ENCODE data around the gene XIRP2.

XIRP2 gene, protein sequence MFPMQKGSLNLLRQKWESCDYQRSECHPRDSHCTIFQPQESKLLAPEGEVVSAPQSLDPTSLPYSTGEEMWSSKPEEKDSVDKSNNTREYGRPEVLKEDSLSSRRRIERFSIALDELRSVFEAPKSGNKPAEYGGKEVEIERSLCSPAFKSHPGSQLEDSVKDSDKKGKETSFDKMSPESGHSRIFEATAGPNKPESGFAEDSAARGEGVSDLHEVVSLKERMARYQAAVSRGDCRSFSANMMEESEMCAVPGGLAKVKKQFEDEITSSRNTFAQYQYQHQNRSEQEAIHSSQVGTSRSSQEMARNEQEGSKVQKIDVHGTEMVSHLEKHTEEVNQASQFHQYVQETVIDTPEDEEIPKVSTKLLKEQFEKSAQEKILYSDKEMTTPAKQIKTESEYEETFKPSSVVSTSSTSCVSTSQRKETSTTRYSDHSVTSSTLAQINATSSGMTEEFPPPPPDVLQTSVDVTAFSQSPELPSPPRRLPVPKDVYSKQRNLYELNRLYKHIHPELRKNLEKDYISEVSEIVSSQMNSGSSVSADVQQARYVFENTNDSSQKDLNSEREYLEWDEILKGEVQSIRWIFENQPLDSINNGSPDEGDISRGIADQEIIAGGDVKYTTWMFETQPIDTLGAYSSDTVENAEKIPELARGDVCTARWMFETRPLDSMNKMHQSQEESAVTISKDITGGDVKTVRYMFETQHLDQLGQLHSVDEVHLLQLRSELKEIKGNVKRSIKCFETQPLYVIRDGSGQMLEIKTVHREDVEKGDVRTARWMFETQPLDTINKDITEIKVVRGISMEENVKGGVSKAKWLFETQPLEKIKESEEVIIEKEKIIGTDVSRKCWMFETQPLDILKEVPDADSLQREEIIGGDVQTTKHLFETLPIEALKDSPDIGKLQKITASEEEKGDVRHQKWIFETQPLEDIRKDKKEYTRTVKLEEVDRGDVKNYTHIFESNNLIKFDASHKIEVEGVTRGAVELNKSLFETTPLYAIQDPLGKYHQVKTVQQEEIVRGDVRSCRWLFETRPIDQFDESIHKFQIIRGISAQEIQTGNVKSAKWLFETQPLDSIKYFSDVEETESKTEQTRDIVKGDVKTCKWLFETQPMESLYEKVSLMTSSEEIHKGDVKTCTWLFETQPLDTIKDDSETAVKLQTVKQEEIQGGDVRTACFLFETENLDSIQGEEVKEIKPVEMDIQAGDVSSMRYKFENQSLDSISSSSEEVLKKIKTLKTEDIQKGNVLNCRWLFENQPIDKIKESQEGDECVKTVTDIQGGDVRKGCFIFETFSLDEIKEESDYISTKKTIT (N-terminal part only)

DNA sequence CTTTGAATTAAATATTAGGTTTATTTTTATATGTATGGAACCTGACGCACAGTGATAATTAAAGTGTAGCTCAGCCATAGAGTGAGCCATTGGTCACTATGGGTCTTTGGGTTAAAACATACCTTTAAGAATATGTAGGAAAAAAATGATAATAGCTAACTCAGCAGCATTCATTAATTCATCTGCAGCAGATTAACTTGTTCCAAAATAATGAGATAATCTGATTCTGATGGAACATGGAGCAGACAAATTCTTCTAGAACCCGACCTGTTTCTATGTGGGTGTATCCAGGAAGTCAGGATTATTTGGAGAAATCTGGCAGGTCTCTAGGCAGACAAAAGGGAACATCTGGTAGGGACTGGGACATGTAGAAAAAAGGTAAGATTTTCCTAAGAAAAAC is at the start of gene XIRP2:
XIRP2 (plus strand) TSS at position 301 of the 400 bp plus-strand sequence. CDS start 15,003 bp downstream, outside the sequence.
- DNase-seq (ENCODE audit: low read depth in 2 of 2) = no peak

DNA sequence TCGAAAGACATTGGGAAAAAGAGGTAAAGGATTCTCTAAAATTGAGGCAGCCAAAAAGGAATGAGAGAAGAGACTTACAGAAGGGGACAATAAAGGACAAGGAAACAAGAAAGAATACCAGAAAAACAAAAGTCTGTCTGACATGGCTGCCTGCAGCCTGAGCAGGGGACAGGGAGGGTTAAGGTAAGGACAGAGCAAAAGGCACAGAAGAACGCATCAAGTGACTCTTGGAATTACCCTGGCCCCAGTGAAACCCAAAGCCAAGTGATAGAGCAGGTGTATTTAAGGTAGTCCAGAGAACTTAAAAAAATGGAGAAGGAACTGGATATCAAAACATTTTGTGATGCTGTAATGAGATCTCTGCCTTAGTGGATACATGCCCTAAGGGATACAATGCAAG is 47.1 kb upstream of the XIRP2 start:
- DNase-seq (ENCODE audit: low read depth in 2 of 2) = no peak

DNA sequence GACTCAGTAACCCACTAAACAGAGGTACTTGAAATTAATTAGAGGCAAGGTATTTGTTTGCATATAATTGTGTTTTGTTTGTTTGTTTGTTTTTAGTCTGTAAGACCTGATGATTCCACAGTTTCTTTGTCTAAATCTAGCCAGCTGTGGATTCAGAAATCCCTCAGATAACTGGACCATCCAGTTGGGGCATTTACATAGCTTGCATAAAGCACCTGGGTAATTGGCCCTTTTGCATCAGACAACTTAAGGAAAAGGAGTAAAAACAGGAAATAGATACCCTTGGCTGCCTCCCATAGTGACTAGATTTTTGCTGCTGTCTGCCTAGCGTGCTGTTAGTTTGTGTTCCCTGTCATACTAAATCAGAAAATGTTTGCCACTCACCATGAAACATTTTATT is 46.6 kb upstream of the XIRP2 start:
- no peak for DNase-seq (ENCODE audit: low read depth in 2 of 2)

DNA sequence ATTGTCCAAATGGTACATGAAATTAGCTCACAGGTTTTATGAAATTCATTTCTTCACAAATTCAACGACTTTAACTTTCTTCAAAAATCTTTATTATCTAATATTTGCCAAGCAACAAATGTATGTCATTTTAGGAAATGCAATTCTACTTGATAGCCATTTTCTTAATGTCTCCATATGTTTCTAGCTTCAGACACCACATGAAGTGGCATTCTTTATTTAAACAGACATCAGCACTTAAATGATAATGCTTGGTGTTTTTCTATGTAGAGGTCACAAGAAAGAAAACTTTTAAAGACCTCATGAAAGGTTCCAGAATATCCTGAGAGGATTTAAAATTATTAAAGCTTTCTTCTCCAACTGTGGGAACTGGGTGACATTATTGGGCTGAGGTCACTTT is 44.2 kb upstream of the XIRP2 start:
- DNase-seq (ENCODE audit: low read depth in 2 of 2) = no peak

DNA sequence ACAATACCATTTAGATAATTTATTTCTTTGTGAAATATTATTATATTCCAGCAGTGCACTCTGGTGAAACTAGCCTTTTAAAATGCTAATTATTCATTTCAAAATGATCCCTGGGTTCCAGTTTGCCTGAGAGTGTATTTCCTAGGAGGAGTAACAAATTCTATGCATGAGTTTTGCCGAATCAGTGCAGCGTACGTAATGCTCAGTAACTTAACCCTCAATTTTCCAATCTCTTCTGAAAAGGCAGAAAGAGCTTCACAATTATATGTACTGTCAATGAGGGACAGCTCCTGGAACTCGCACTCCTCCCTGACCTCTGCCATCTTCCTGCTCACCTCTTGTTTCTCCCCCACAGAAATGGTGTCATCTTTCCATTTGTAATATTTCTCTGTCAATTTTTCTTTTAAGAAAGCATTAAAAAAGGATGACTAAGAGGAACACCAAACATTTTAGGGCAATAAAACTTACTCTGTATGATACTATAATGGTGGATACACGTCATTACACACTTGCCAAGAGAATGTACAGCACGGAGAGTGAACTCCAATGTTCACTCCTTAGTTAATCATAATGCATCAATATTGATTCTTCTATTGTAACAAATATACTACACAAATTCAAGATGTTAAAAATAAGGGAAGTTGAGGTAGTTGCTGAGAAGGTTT is 25.7 kb upstream of the XIRP2 start:
- DNase-seq (ENCODE audit: low read depth in 2 of 2) = no peak

DNA sequence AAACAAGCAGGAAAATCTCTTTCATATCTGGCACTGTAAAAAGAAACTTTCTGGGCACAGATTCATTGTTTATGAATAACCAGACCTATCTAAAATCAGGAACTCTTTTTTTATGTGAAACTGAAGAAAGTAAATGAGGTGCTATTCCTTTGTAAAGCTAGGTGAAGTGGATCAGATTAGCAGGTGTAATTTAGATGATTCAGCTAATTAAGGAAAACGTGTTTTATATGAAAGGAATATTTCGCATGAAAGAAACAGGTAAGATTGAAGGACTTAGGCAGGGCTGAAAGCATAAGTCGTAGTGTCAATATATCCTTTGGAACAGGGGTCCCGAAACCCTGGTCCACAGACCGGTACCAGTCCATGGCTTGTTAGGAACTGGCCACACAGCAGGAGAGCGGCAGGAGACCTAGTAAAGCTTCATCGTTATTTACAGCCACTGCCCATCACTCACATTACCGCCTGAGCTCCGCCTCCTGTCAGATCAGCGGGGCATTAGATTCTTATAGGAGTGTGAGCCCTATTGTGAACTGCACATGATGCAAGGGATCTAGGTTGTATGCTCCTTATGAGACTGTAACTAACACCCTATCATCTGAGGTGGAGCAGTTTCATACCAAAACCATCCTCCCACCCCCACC is 20.3 kb upstream of the XIRP2 start:
- no peak for DNase-seq (ENCODE audit: low read depth in 2 of 2)

DNA sequence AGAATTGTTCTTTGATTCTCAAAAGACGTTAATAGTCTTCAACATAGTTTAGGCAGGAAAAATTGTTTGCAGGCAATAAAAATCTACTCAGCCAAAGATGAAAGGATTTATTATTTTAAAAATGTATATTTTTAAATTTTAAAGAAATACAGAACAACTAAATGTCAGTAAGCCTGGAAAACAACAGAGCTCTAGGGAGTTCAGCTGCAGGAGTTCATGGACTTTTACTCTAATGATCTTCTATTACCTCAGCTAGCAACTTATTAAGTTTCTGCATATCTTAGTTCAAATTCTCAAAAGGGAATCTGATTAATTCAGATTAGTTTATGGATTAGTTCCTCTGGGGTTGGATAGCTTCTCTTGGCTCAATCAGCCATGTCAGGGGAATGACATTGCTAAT is 17.9 kb upstream of the XIRP2 start:
- no peak for DNase-seq (ENCODE audit: low read depth in 2 of 2)

DNA sequence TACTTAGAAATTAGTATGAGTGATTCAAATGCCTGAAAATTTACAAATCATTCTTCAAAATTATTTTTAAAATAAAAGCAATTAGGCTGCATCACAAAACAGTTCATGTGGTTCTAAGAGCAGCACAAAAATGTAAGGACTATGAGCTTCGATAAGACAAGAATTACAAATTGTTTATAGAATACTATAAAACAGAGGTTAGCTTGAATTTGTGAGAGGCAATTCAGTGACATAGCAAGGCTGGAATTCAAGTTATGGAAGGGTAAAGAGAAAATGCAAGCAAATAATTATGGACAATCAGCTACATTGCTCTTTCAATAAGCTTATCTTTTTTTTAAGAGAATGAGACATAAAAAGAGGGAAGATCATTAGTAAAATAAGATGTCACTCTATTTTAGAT is 7.1 kb upstream of the XIRP2 start:
- no peak for DNase-seq (ENCODE audit: low read depth in 2 of 2)

DNA sequence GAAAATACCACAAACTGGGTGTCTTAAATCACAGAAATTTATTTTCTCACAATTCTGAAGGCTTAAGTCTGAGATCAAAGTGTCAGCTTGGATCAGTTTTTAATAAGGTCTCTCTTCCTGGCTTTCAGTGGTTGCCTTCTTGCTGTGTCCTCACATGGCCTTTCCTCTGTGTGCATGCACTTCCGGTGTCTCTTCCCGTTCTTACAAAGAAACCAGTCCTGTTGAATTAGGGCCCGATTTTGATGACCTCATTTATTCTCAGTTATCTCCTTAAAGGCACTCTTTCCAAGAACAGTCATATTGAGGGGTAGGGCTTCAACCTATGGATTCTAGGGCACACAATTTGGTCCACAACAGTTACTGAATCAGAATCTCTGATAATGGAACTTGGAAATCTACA is 5.4 kb upstream of the XIRP2 start:
- DNase-seq (ENCODE audit: low read depth in 2 of 2) = no peak

DNA sequence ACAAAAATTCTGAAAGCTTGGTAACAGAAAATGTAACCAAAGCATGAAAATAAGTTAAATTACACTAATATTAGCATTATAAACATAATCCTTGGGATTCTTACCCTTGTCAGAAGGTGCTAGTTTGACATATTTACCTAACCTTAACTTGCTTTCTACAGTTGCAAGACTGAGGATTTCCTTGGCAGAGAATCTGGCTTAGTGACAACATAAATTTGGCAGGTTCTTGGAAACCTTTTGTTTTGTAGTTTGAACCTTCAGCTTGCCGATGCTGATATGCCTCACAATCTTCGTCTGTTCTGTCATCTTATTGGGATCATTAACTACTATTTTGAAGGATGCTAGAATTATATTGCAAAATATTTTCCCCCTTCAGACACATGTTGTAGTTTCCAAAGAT is 3.4 kb downstream of the XIRP2 start:
- no peak for DNase-seq (ENCODE audit: low read depth in 2 of 2)

DNA sequence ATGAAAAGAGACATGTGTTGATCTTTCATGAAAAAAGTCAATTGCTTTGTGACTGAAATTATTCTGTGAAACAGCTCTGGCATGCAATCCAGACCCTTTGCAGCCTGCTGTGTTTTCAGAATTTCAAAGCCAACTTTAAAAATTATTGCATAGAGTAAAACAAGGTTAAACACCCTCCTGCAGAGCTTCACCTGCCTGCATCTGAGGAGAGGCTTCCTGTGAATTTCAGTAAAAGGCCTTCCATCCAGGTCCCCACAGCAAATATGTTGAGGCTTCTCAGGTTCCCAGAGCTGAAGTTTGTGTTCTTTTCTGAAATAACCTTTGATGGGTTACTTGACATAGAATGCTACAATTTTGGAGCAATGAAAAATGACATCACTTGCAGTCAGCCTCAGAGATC is 4.1 kb downstream of the XIRP2 start:
- no peak for DNase-seq (ENCODE audit: low read depth in 2 of 2)

DNA sequence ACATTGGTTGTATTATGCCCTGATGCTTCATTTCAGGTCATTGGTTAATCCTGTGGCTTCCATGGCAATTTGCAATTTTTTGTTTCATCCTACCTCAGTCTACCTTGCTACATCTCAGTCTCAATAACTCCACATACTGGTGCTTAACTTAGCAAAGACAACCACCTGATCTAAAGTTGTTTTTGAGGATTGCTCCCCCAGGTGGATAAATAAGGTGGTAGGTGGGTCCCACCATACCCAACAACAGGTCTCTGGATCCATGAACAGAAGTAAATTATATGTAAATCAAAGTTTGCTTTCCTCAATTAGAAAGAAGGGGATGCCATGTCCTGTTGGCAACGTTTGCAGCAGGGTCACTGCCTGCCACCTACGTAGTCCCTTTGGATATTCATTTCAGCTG is 7.0 kb downstream of the XIRP2 start:
- no peak for DNase-seq (ENCODE audit: low read depth in 2 of 2)

DNA sequence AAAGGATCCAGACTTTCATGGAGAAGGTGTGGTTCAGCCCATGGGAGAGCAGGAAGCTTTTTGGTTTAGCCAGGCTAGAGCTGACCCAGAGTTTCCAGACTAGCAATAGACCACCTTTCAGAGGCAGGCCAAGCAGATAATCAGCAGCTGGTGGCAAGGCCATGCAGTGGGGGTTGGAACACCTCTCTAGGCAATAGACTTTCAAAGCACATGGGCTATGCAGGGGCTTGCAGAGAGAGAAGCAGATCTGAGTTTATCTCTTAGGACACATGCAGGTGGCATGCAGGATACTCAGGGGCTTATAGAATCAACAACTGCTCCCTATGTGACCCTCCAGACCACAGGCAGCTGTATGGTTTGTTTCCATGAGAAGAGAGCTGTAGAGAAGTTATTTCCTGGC is 9.4 kb downstream of the XIRP2 start:
- no peak for DNase-seq (ENCODE audit: low read depth in 2 of 2)

DNA sequence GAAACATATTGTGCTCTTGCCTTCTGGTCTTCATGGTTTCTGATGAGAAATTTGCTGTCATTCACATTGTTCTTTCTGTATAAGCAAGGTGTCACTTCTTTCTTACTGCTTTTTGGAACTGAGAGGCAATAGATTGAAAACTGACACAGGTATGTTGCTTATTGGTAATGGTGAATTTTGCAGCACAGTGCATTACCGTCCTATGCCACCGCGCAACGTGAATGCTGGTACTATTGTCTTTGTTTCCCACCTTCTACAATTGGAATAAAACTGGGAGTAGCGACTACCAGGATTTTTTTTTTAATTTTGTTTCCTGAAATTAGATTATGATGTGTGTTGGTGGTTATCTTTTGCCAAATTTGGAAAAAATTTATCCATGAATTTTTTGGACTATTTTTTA is 11.4 kb downstream of the XIRP2 start:
- DNase-seq (ENCODE audit: low read depth in 2 of 2) = no peak

DNA sequence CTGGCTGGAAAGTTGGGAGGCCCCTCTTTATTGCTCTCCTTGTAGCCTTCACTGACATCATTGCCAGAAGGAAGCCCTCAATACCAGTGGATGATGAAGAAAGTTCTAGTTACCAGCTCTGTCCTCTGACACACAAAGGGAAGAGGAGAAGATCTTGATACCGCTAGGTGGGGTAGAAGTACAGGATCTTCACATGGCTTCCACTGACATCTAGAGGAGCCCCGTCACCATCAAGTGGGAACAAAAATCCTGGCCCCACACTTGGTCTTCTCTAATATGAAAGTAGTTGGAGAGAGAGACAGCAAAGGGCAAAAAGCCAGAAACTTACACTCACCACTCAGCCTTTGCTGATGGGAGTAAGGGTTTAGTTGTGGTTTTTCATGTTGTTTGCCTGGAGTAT is 12.4 kb downstream of the XIRP2 start:
- DNase-seq (ENCODE audit: low read depth in 2 of 2) = no peak

DNA sequence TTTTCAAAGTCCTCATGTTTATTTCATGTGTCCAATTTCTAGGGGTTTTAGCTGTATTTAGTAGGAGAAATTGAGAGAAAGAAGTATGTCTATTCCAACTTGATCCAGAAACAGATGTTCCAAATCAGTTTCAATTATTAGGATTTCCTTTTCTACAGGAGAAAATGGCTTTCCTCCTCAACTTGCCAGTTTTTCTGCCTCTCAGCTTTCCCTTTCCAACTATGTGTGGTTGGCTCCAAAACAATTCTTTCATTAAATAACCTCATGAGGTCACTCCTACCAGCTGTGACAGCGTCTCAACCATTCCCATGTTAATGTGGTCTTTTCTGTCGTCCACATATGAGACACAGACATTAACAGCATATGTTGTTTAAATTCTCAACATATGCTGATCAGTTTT is 13.1 kb downstream of the XIRP2 start:
- DNase-seq (ENCODE audit: low read depth in 2 of 2) = no peak

DNA sequence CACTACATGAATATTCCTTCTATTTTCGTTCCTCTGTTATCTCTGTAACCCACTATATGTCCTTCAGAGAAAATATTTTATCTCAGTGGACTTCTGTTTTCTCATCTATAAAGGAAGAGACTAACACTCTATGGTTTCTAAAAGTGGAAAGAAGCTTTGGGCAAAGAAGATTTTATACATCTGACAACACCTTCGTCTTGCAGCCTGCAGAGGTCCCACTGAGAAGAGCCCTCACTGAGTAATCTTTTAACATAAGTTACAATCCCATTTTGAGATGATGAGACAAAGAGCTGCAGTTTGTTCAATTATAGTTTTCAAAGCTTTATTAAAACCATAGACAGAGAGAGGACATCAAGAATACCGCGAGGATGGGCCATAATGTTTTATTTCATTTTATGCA is 28.7 kb downstream of the XIRP2 start:
- no peak for DNase-seq (ENCODE audit: low read depth in 2 of 2)

DNA sequence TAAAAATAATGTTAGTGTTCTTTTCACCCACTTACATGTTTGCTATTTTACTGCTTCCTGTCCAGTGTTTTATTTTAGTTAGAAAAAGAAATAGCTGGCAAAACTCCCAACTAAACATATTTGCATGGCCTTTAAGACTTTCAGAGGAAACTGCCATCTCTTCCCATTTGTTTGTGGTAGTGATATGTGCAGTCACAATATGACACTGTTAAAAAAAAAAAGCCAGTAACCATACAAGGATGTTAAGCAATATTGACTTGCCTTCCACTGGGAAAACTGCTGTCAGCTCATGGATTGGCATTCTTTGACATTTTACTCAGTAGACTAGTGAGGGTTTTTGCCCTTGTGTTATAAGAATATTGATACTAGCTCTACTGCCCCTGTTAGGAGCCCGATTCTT is 29.1 kb downstream of the XIRP2 start:
- no peak for DNase-seq (ENCODE audit: low read depth in 2 of 2)

DNA sequence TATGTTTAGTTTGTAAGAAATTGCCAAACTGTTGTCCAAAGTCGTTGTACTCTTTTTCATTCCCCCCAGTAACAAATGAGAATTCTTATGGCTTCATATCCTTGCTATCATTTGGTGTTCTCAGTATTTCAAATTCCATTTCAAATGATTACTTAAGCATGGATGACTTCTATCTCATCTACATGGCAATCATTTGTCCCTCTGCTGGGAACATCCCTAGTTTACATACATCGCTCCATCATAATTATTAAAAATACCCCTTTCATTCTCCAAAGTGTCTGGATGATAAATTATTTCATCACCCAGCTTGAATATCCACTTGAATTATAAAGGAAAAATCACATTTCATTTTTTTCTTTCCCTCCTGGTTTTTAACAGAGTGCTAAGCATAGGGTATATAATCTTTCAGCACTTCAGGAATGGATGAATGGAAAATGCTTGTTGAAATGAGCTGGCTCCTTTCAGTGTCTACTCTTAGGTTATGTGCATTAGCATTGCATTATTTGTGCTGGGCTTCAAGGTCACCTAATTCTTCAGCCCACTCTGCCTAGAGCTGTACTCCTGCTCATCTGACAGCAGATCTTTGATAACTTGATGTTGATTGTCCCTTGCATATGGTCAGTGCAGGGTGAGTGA is 33.1 kb downstream of the XIRP2 start:
- no peak for DNase-seq (ENCODE audit: low read depth in 2 of 2)

DNA sequence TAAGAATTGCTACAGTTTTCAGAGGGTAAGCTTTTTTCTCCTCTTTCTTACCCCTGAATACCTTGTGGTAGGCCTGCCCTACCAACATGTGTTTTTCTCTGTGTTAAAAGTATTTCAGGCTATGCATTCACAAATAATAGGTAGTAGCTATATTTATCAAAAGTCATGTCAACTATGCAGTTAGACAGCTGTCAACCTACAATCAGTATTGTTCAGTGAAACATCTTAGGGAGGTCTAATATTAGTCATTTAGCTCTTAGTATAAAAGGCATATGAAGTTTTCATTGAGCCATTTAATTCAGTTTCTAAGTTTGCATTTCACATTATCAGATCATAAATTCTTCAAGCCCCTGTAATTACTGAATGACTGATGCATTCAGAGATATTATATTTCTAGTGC is 36.7 kb downstream of the XIRP2 start:
- no peak for DNase-seq (ENCODE audit: low read depth in 2 of 2)

DNA sequence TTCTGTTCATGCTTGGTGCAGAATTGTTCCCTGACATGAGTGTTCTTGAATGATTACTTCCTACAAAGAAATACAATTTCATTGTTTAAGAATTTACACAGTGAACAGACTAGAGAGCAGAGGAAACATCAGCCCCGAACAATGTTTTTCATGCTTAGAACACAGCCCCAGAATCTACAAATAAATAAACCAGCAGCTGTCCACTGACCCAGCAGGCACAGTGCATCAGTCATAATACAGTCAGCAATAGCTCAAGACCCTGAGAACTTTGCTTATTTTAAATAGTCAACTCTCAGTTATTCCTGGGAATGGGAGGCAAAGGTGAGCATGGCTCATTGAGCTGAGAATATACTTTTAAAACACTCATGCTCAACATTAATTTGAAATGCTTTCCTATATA is 38.4 kb downstream of the XIRP2 start:
- DNase-seq (ENCODE audit: low read depth in 2 of 2) = no peak
